GM23338 (cell line): Measurements from ENCODE around the gene CACNA1D. TPM values are rescaled to one million over a fixed set of nuclear protein-coding genes. Genes with fewer than 3 reads are reported as not detected.

Source experiments
- ATAC-seq: fragments of 200-7000 bp; cut with Tn5 transposase; 3 replicates; pipeline ENCODE4 v1.9.1; 2020
- DNase-seq: peaks from one replicate; pipeline ENCODE4 v3.0.0-alpha.2; 2015; ENCODE audit warnings: low spot score
- H2AFZ ChIP-seq: fragments of 200-600 bp; sonication (generic); 2 replicates; pipeline ENCODE4 v1.8.0; 2016; ENCODE audit warnings: antibody characterized with exemption, mild to moderate bottlenecking, moderate library complexity
- H3F3A ChIP-seq: fragments of 200-600 bp; sonication (generic); replicated peaks from 2 replicates; pipeline ENCODE4 v1.8.0; 2017; ENCODE audit warnings: antibody characterized with exemption, mixed run types, low read depth
- H3K27ac ChIP-seq: fragments of 200-600 bp; sonication (generic); 2 replicates; pipeline ENCODE4 v1.6.1; 2016; ENCODE audit warnings: low read depth
- H3K27me3 ChIP-seq: fragments of 200-600 bp; sonication (generic); 2 replicates; pipeline ENCODE4 v1.8.0; 2016; ENCODE audit warnings: mild to moderate bottlenecking, mixed run types, moderate library complexity; ENCODE audit not compliant: insufficient read depth
- H3K36me3 ChIP-seq: fragments of 200-600 bp; sonication (generic); 2 replicates; pipeline ENCODE4 v1.8.0; 2016; ENCODE audit warnings: mild to moderate bottlenecking; ENCODE audit not compliant: insufficient read depth
- H3K4me1 ChIP-seq: fragments of 200-600 bp; sonication (generic); 2 replicates; pipeline ENCODE4 v1.8.0; 2016; ENCODE audit warnings: mild to moderate bottlenecking, moderate library complexity; ENCODE audit not compliant: insufficient read depth
- H3K4me2 ChIP-seq: fragments of 200-600 bp; sonication (generic); 2 replicates; pipeline ENCODE4 v1.7.1; 2017; ENCODE audit warnings: mixed run types
- H3K4me3 ChIP-seq: fragments of 200-600 bp; sonication (generic); 2 replicates; pipeline ENCODE4 v1.6.1; 2016; ENCODE audit warnings: mixed run types
- H3K79me2 ChIP-seq: fragments of 200-600 bp; sonication (generic); replicated peaks from 2 replicates; pipeline ENCODE4 v1.8.0; 2017; ENCODE audit warnings: mild to moderate bottlenecking; ENCODE audit not compliant: insufficient read depth
- H3K9me2 ChIP-seq: fragments of 200-600 bp; sonication (generic); 2 replicates; pipeline ENCODE4 v1.8.0; 2017; ENCODE audit not compliant: insufficient read depth
- H4K20me1 ChIP-seq: fragments of 200-600 bp; sonication (generic); replicated peaks from 2 replicates; pipeline ENCODE4 v1.8.0; 2017; ENCODE audit warnings: mild to moderate bottlenecking; ENCODE audit not compliant: insufficient read depth
- H3K27ac Mint-ChIP-seq: 2 replicates; pipeline ENCODE4 v1.8.0; 2020; ENCODE audit warnings: inconsistent platforms, mild to moderate bottlenecking, moderate library complexity, mixed read lengths
- H3K27me3 Mint-ChIP-seq: 3 replicates; pipeline ENCODE4 v1.8.0; 2022; ENCODE audit warnings: low read depth, mild to moderate bottlenecking, moderate library complexity, mixed read lengths, inconsistent platforms; ENCODE audit not compliant: insufficient read depth, poor library complexity
- H3K36me3 Mint-ChIP-seq: 3 replicates; pipeline ENCODE4 v1.8.0; 2021; ENCODE audit warnings: low read depth, mild to moderate bottlenecking, inconsistent platforms, moderate library complexity, mixed read lengths
- H3K4me1 Mint-ChIP-seq: 3 replicates; pipeline ENCODE4 v1.8.0; 2020; ENCODE audit warnings: mild to moderate bottlenecking, inconsistent platforms, mixed read lengths
- H3K4me3 Mint-ChIP-seq: 3 replicates; pipeline ENCODE4 v1.8.0; 2021; ENCODE audit warnings: moderate library complexity, mild to moderate bottlenecking, inconsistent platforms, mixed read lengths
- H3K9me3 Mint-ChIP-seq: 3 replicates; pipeline ENCODE4 v1.8.0; 2020; ENCODE audit warnings: moderate library complexity, mild to moderate bottlenecking, inconsistent platforms, mixed read lengths
- CREB1 ChIP-seq: fragments of 250-450 bp; sonication (Bioruptor Pico); IDR thresholded peaks from 2 replicates; pipeline ENCODE4 v1.5.0; 2020; ENCODE audit warnings: low read depth, mild to moderate bottlenecking, moderate library complexity
- CTCF ChIP-seq, 2 experiments: fragments of 200-600 bp in 1 of 2; sonication (generic) in 1 of 2; conservative IDR thresholded peaks; 2 replicates each; pipeline versions ENCODE4 v1.5.1 to v1.6.1; 2016 to 2017; ENCODE audit warnings: antibody characterized with exemption in 2 of 2, low read depth in 2 of 2, mild to moderate bottlenecking in 2 of 2, moderate library complexity in 1 of 2
- ETS1 ChIP-seq: IDR thresholded peaks from 2 replicates; pipeline ENCODE4 v1.6.1; 2016; ENCODE audit warnings: antibody characterized with exemption
- EZH2 ChIP-seq: fragments of 200-600 bp; sonication (generic); IDR thresholded peaks from one replicate; pipeline ENCODE4 v1.8.0; 2017; ENCODE audit warnings: antibody characterized with exemption, mild to moderate bottlenecking, low read depth; ENCODE audit not compliant: unreplicated experiment
- EZH2phosphoT487 ChIP-seq: fragments of 200-600 bp; sonication (generic); IDR thresholded peaks from one replicate; pipeline ENCODE4 v1.8.1; 2018; ENCODE audit warnings: antibody characterized with exemption; ENCODE audit not compliant: unreplicated experiment
- JUNB ChIP-seq: IDR thresholded peaks from one replicate; pipeline ENCODE4 v1.6.1; 2016; ENCODE audit warnings: antibody characterized with exemption; ENCODE audit not compliant: unreplicated experiment
- NANOG ChIP-seq: IDR thresholded peaks from 2 replicates; pipeline ENCODE4 v1.6.1; 2016; ENCODE audit warnings: antibody characterized with exemption, borderline replicate concordance
- POLR2AphosphoS5 ChIP-seq: IDR thresholded peaks from 2 replicates; pipeline ENCODE4 v1.6.1; 2016; ENCODE audit warnings: antibody characterized with exemption, low read depth
- REST ChIP-seq: IDR thresholded peaks from one replicate; pipeline ENCODE4 v1.6.1; 2018; ENCODE audit warnings: antibody characterized with exemption; ENCODE audit not compliant: unreplicated experiment
- STAT1 ChIP-seq: IDR thresholded peaks from one replicate; pipeline ENCODE4 v1.6.1; 2016; ENCODE audit warnings: antibody characterized with exemption; ENCODE audit not compliant: unreplicated experiment
- ZNF114 ChIP-seq: fragments of 250-450 bp; sonication (Bioruptor Pico); IDR thresholded peaks from 2 replicates; pipeline ENCODE4 v1.5.0; 2020; ENCODE audit warnings: mild to moderate bottlenecking, moderate library complexity
- ZNF331 ChIP-seq: fragments of 250-450 bp; sonication (Bioruptor Pico); IDR thresholded peaks from 2 replicates; pipeline ENCODE4 v1.5.0; 2020; ENCODE audit warnings: low read depth, mild to moderate bottlenecking, moderate library complexity
- ZNF462 ChIP-seq: fragments of 250-450 bp; sonication (Bioruptor Pico); IDR thresholded peaks from 2 replicates; pipeline ENCODE4 v1.5.0; 2020; ENCODE audit warnings: mild to moderate bottlenecking, moderate library complexity
- polyA plus RNA-seq: library from polyadenylated mRNA; unstranded; fragments of >200 nt; fragmentation: Nextera tagmentation; extraction: Ambion mirVana; gene quantifications from 2 replicates; pipeline ENCODE4 v1.2.1, GENCODE V29; 2016
- total RNA-seq: library from RNA; depleted of rRNA; stranded (reverse); fragments of >200 nt; shearing (Covaris generic); gene quantifications from 2 replicates; pipeline ENCODE4 v1.2.3, GENCODE V29; 2014

The CACNA1D gene
- total and polyA plus RNA-seq, 2 experiments from 2014 or later = 1.7 to 1.8 TPM

- TF ChIP-seq POLR2AphosphoS5 = no peak
Observed at GRCh38 chr3:53633197-53633787, 138.9 kb downstream of the CACNA1D start (continued).

- Histone ChIP-seq H3K27ac (no peak overlapping the region), H3K27me3 (no peaks in the 10 kb centered on the region), H3K4me1 (no peaks in the 10 kb centered on the region), H4K20me1 (no peaks in the 10 kb centered on the region), H3K4me3 (no peak overlapping the region), H3K36me3 (no peaks in the 10 kb centered on the region), H3K9me2 (no peaks in the 10 kb centered on the region), H3K79me2 (no peaks in the 10 kb centered on the region), H3F3A (no peaks in the 10 kb centered on the region), H3K4me2 (no peak overlapping the region), H2AFZ (no peak overlapping the region)
- H3K27ac Mint-ChIP-seq = no peak overlapping the region
- no peak for DNase-seq
- no peaks in the 10 kb centered on the region for H3K4me1 Mint-ChIP-seq
- TF ChIP-seq ZNF462 (CRISPR knock-in tag) (no peak), CREB1 (CRISPR knock-in tag) (no peak), ZNF331 (CRISPR knock-in tag) (no peak), EZH2phosphoT487 (no peak), REST (no peak), CTCF (conservative IDR thresholded peaks at IDR 0.05; ENCODE audit: low read depth in 2 of 2) (no peak), STAT1 (no peak), EZH2 (no peak), NANOG (no peak), JUNB (no peak), ZNF114 (CRISPR knock-in tag) (no peak), POLR2AphosphoS5 (no peak), ETS1 (no peak)
- H3K4me3 Mint-ChIP-seq = no peak overlapping the region
- no peaks in the 10 kb centered on the region for H3K9me3 Mint-ChIP-seq
- no peaks in the 10 kb centered on the region for H3K36me3 Mint-ChIP-seq
- no peak for ATAC-seq
- H3K27me3 Mint-ChIP-seq = no peaks in the 10 kb centered on the region
Observed at GRCh38 chr3:53635041-53635440, 140.6 kb downstream of the CACNA1D start.
